HG03521 (cell line): ENCODE measurements around the gene TNNC1.

Experiments used
- ATAC-seq: cut with Tn5 transposase; IDR thresholded peaks from one replicate; pipeline ENCODE4 v1.9.1; 2021; ENCODE audit warnings: mild to moderate bottlenecking, moderate library complexity; ENCODE audit not compliant: unreplicated experiment

The TNNC1 gene

DNA sequence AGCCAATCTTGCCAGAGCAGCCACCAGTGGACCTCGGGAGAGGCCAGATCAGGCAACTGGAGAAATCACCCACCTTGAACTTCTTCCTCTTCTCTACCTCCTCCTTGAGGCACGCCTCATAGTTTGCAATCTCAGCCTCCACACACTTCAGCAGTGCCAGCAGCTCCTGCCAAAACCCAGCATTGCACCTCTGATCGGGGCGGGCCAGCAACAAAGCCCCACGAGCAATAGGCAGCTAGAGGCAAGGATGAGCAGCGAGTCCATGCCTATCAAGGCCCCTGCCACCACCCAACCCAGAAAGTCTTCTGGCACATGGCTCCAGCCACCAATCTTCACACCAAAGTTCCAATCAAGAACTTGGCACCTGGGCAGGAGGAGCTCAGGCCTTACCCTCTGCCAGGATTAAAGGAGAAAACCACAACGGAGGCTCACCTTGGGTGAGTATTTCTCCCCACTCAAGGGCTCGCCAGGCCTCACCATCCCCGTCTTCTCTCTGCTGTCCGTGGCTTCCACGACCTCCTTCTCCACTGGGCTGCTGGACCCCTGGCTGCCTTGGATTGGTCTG lies 51.1 kb downstream of the TNNC1 start:
- ATAC-seq: no peak

- no peak for ATAC-seq
Observed at GRCh38 chr3:52402101-52402521, 51.7 kb downstream of the TNNC1 start.

DNA sequence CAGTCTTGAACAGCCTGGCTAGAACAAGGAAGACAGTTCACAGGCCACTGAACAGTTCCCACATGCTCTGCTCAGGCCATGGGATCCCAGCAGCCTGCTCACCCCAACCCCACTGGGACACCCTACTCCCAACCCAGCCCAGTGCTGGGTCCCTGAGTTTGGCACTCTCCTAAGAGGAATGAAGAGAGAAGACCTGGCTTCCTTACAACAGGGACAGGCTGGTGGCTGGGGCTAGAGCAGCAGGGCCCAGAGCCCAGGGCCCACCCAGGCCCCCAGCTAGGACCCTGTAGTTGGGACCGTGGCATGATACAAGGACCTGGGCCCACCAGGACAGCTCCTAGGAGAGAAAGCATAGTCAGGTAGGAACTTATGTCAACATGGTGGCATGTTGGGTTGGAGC lies 52.3 kb downstream of the TNNC1 start:
- ATAC-seq: no peak
